NCI-H345 treated with DMSO at 0.1 percent for 48 hours (cell line): Measurements from ENCODE around the gene MRPL58.

Experiments used
- DNase-seq: peaks from one replicate; lab custom pipeline; 2025; ENCODE audit not compliant: unreplicated experiment; lab: John Stamatoyannopoulos, UW

MRPL58 gene

DNA sequence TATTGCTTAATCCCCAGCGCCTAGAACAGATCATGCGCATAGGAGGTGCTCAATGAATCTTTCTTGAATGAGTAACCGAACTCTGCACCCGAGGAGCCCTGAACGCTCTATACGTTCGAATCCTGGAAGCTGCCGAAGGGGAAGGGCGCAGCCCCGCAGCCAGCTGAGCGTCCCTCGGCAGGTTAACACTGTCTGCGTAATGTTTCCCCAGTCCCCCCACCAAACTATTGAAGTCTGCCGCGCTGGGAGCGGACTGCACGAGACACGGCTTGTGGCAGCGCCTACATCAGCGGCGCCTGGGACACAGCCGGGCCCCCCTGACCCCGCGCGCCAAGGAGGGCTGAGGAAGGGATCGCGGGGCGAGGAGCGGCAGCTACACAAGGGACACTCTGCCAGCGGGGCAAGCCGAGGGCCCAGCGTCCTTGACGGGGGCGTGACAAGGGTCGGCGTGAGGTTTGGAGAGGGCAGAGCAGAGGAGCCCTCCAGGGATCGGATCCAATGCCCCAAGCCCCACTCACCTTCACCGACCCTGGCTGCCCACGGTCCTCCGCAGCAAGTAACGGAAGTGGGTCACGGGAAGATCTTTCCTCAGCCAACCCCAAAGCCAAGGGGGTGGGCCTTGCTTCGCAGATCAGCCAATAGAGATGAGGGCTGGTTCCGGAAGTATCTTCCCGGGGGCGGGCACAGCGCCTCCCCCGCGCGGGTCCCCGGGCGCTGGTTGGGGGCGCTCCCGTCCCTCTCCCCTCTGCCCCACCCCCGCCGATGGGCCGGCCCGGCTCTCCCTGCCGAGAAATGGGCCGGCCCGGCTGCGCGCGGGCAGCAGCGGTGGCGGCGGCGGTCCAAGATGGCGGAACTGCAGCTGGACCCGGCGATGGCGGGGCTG lies 34.2 kb downstream of the MRPL58 start, which contains the start of the genes ATP5PD and KCTD2:
ATP5PD (minus strand) TSS at position 563 of the 883 bp plus-strand sequence. CDS start 4,319 bp downstream, outside the sequence.
KCTD2 (plus strand) TSS at position 819 of the 883 bp plus-strand sequence; CDS start at position 845, 26 bp downstream.
- peak; percentile 96 for DNase-seq

DNA sequence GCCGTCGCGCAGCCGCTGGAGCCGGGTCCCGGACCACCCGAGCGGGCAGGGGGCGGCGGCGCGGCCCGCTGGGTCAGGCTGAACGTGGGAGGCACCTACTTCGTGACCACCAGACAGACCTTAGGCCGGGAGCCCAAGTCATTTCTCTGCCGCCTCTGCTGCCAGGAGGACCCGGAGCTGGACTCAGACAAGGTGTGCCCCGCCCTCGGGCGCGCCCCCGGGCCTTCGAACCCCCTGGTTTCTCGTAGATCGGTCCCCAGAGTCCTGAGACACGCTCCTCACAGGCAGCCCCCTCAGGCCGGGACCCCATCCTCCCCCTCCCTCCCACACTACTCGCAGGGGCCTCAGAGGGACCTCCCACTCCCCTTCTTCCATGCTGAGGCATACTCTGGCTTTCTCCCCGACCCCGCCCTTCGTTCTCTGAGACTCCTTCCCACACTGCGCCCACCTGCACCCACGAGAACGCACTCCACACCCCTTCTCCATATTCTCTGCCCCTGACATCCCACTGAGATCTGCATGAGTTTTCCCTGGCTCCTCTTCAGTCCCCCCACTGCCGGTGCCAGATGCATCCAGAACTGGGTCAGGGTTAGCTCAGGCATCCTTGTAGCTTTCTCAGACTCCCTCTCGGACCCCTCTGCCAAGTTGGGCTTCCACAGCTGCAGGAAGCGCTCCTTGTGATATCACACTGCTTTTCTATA lies 35.1 kb downstream of the MRPL58 start:
- no peak for DNase-seq

DNA sequence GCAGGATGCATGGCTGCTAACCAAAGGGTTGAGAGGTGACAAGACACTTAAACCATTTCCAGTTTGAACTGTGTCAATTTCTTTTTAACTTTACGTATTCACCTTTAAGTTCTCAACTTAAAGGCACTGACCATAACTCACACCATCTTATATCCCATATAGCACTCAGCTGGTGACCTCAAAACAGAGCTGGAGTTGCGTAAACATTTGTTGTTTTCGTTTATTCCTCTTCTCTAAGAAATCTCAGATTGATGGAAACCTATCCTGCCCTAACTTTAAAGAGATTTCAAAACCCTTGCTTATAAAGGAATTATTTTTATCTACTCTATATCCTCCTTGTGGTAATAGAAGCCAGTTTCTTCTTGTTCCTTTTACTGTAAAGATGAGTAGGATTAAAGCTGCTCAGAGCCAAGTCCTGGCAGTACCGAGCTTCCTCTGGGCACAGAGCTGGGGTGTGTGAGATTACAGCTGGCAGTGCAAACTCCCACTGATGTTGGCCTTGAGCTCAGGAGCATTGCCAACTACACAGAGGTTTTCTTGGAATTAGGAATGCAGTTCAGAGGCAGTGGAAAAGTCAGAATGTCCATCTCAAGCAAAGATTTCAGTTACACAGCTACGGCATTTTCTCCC lies 35.9 kb downstream of the MRPL58 start:
- DNase-seq: no peak

DNA sequence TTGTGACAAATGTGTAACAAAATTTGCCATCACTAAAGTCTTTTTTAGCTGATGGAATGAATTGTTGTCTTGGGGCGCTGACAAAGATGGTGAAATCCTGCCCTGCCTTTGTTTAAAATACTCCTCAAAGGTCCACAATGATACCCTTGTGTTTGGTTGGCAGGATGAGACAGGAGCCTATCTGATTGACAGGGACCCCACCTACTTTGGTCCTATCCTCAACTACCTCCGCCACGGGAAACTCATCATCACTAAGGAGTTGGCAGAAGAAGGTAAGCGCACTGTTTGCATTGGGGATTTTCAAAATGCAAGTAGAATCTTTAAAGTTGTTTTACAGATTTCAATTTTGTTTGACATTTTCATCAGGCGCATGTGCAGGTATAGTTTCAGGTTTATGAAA lies 36.6 kb downstream of the MRPL58 start:
- no peak for DNase-seq

DNA sequence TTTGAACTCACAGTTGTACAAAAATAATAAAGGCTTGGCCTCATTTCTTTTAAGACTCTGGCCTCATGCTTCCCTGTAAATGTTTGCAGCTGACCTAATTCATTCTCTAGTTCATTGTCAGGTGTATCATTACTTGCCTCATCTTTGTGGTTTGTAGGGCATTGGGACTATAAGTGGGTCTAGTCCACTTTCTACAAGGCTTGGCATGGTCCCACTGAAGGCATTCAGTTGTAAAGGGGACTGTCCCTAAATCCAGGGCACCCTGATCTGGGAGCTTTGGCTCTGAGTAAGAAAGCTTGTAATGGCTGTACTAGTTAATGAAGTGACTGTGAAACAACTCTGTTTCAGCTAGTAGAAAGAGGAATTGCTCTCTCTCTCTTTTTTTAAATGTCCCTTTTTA lies 37.2 kb downstream of the MRPL58 start:
- DNase-seq: no peak

DNA sequence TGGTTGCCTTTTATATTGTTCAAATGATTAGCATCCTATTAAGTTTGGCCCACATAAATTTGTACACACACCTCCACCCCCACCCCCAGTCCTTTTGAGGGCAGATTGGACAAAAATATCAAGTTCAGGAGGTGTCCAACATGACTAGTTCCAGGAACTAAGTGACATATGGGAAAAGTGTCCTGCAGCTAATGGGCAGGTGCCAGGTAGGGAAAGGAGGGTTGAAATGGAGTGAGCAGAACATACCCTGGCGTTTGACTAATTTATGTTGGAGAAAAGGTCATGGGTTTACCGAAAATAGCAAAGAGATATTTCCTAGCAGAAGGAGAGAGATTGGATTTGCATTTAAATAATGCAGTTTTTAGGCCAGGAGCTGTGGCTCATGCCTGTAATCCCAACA lies 39.5 kb downstream of the MRPL58 start:
- no peak for DNase-seq

DNA sequence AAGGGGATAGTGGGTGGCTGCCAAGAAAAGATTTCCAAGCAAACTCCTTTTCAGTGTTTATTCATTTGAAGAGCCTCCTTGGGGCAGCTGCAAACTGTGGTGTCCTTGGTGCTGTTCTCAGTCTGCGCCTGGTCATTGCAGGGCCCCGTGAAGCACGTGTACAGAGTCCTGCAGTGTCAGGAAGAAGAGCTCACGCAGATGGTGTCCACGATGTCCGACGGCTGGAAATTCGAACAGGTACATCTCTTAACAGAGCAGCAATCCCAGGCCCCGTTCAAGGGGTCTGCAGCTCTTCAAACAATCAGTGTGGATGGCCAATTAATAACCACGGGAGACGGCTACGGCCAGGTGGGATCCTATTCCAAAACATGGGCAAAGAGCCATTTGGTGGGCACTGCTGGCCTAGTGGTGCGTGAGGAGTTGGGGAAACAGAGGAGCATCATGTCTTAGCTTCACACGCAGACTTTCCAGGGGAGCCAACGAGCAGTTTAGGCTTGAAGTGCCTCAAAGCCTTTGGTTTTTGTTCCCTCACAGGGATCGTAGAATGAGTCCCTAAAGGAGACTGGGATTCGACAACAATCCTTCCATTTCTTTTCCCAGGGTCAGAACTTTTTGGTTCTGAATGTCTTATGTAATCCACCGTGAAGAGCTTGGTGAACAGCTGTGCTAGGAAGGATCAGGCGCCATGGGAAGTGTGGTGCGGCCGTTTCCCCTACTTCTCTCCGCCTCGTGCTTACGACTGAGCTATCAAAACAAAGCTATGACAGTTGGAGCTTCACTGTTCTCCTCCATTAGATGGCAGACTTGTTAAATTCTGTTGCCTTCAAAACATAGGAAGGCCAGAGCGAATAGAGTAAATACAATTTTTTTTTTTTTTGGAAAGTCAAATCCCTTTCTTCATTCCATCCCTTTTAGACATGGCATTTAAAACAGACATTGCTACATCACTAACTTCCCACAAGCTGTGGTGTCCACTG lies 47.2 kb downstream of the MRPL58 start:
- DNase-seq: no peak

DNA sequence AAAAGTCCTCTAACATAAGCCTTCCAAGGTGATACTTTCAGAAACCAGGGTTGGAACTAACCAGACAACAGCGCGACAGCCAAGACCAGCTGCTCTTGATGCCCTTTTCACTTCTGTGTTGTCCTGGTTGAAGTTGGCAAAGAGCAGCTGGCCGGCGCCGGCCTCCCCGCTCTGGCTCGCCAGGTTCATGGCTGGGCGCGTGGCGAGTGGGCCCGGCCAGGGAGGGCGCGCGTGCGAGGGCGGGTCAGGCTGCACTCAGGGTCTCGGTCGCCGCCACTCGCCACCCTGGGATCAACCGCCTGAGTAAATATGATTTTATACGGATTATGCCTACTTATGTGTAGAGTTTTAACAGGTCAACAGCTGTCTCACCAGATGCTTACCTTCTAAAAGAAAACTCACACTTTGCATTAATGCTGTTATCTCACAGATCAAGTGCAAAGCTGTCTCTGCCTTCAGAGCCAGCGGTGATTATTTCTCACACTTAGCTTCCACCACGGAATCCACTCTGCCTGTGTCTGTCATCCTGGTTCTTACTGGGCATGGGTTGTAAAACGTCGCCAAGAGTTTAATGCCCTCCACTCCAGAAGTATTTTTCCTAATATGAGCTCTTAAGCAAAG lies 48.1 kb downstream of the MRPL58 start:
- no peak for DNase-seq

DNA sequence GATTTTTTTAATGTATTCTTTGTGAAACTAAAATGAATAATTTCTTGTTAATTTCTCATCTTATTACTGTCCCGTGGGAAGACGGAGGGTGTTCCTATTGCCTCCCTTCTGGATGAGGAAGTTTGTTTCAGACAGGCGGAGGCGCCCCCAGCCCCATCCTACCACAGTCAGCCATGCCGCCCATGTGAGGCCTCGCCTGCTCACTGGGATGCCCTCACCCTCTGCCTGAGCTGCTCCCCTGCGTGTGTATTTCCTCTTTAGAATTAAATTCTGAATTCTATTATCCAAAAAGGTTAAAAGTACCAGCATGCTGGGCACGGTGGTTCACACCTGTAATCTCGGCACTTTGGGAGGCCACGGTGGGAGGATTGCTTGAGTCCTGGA lies 48.6 kb downstream of the MRPL58 start:
- no peak for DNase-seq

DNA sequence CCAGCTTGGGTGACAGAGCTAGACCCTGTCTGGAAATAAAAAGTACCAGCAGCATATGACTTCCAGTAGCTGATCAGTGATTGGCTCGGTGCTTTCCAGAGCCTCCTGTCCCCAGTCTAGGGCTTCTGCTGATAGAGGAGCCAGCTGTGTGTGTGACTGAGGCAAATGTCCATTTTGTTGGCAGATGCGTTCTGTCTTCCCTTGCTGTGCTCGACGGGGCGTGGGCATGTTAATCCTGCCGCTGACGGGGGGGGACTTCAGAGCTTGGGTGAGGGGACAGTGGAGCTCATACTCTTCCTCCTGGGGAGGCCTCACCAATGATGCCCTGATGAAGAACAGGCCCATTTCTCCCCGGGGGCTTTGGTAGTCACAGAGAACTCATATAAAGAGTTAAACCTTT lies 49.1 kb downstream of the MRPL58 start:
- no peak for DNase-seq

DNA sequence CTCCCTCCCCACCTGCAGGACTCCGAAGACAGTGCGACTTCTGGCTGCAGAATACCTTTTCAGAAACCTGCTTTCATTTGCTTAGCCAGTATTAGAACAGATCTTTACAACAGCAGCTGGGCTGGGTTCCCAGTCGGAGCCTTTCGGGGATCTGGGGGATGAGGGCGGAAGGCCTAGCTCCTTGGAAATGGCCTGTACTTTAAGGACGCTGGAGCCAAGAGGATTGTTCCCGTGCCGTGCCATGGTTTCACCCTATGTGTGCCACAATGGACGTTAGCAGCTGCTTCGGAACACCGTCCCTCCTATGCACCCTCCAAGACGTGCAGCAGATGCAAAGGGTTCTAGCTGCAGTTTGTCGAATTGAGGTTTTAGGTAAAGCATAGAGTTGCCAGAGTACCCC lies 50.7 kb downstream of the MRPL58 start:
- DNase-seq: no peak

DNA sequence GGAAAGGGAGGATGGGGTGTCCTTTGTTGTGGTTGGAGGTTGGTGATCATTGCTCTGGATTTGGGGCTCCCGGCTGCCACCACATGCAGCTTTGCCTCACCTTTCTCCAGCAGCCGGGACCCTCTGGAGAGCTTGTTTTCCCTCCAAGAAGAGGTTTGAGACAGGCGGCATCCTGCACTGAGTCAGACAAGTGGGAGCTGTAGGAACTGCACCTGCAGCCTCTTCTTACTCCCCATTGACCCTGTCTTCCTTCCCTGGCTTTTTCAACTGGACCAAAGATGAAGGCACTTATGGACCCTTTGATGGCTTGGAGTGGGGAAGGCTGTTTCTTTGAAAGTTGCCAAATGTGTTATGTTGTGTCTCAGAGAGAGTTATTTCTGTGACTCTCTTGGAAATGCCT lies 51.2 kb downstream of the MRPL58 start:
- no peak for DNase-seq

DNA sequence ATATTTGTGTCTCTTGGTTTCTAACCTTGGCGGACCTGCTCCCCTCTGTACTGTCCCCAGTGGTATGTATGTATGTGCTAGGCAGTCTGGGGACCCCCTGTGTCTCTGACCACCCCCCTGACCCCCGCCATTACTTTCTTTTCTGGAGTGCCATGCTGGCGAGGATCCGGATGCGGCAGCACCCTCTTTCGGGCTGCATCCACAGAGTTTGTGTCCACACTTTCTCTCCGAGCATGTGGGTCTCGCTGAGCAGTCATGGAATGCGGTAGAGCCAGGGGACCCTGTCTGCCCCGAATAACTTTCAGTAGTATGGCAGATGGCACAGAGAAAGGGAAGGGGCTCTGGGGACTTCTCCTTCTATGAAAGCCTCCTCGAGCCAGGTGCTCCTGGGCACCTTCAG lies 51.6 kb downstream of the MRPL58 start:
- DNase-seq: no peak

DNA sequence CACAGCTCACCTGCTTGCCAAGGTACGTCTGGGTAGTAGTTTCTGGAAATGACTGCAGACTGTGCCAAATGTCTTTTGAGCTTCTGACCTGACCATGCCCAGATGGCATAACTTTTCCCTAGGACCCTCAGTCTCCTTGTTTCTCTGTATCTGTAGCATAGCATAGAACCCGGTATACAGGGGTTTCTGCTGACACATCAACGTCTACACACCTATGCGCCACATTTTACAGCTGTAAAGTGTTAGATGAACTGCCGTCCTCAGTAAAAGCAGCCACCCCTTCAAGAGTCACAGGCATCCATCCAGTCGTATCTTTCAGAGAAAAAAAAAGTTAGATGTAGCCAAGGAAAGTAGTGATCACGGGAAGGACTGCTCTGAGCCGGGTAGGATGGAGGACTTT lies 52.0 kb downstream of the MRPL58 start:
- no peak for DNase-seq

DNA sequence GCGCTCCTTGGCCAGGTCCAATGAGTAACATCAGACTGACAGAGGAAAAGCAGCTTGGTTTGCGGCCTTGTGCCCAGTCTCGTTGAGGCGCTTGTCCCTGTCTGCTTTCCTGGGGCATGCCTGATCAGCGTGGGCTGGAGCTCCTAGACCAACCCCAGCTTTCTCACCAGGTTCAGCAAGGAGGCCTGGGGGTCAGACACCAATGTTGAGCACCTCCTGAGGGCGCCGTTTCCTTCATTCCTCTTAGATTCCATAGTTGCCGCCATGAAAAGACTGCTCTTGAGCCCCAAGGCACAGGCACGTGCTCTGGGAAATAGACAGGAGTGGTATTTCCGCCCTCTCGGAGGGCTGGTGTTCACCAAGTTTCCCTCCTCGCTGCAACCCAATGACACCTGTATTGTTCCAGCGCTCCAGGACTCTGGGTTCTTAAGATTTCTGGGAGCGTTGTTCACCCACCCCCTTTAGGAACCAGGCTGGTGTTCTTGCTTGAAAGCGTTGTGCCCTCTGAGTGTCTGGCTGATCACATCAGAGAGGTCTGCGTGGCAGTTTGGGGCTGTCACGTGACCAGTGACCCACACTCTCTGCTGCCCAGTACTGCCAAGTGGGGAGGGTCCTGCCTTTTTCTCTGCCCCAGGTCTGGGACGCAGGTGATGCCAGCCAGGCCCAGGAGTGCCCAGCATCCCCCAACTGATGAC lies 52.5 kb downstream of the MRPL58 start:
- DNase-seq: no peak

DNA sequence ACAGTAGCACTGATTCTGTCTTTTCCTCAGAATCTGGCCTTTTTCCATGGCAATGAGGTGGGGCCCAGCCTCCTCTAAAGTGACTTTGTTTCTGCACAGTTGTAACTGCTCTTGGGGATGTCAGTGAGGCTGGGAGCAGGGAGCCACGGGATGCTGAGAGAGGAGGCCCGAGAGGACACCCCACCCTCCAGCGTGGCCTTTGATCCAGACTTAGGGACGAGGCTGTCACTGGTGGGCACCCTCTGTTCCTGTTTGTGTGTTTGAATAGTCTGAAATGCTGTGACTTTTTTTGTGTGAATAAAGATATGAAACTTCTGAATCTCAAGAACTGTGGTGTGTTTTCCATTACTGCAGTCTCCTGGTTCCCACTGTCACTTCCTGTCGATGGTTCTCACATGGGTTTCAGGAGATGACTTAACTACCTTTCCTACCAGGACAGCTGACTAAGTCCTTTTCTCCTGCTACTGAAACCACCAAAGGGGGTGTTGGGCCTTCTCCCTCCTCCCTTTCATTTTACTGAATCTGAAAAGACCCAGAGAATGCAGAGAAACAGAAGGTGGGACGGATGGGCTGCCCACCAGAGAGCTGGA lies 53.2 kb downstream of the MRPL58 start:
- DNase-seq: no peak

DNA sequence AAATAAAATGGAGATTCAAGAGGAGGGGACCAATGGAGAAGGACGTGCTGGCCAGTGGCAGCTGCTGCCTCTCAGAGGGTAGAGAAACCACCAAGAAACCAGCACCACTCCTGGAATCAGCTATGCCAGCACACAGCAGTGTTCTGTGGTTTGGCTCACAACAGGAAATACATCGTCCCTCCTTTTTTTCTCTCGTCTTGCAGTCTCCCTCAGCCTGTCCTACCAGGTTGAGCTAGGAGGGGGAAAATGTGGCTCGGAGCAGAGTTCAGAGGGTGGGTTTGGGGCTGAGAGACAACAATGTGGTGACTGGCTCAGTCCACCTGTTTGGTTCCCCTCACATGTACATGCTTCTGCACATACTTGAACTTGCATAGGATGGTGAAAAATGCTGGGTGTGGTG lies 55.4 kb downstream of the MRPL58 start:
- no peak for DNase-seq

DNA sequence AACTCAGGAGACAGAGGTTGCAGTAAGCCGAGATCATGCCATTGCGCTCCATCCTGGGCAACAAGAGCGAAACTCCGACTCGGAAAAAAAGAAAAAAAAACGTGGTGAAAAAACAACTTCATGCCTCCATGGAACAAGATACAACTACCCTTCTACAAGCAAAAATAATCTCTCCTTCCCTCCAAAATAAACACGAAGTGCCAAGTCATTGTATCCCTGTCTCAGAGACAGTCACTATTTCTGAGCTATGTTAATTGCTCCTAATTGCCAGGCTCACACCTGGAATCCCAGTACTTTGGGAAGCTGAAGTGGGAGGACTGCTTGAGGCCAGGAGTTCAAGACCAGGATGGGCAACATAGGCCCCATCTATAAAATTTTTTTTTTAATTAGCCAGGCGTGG lies 56.3 kb downstream of the MRPL58 start:
- DNase-seq: no peak

DNA sequence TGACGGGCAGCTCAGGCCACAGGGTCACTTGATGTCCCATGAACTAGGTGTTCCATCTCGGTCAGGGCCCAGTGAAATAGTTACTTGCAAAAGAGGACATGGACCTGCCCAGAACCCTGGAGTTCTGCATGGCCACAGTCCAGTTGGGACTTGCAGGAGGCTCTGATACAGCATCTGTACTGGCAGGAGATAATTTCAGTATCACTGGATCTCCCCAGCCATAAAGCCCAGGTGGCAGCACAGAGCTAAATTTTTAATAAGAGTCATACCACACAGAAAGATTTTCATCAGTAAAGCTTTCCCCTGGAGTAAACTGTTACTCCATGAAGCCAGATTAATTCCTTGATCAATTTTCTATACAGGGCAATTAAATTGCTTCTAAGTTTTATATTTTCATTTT lies 57.3 kb downstream of the MRPL58 start:
- no peak for DNase-seq
